H1 (cell line): ENCODE measurements around the gene SMS. TPM values are rescaled to one million over a fixed set of nuclear protein-coding genes. Genes with fewer than 3 reads are reported as not detected.

Experiments
- CTCF ChIA-PET: fragments of 300-600 bp; sonication (Branson Sonifier 250); formaldehyde crosslinking; loops from one replicate; lab custom pipeline; 2021; ENCODE audit not compliant: partially characterized antibody; lab: Charles Lee
- POLR2A ChIA-PET: fragments of 300-600 bp; sonication (Branson Sonifier 250); formaldehyde crosslinking; loops from one replicate; lab custom pipeline; 2021; ENCODE audit warnings: inconsistent platforms; ENCODE audit not compliant: partially characterized antibody; lab: Charles Lee
- DNase-seq, 2 experiments: peaks; one replicate each; pipeline versions ENCODE4 v3.0.0 to v3.0.0-alpha.2; 2010 to 2022; ENCODE audit warnings: low spot score in 2 of 2, low read depth in 1 of 2, mixed read lengths in 1 of 2
- FAIRE-seq: peaks from 2 replicates; lab custom pipeline; 2011; peaks lifted over from hg19 to GRCh38; lab: Jason Lieb, UNC
- H2AFZ ChIP-seq: 2 replicates; pipeline ENCODE4 v1.8.1; 2012; ENCODE audit warnings: low read length, inconsistent platforms
- H2AK5ac ChIP-seq: 2 replicates; pipeline ENCODE4 v1.6.1; 2013; ENCODE audit warnings: low read depth, low read length
- H2BK120ac ChIP-seq: replicated peaks from 2 replicates; pipeline ENCODE3; 2013; ENCODE audit warnings: low read depth, low read length, inconsistent platforms
- H2BK12ac ChIP-seq: 2 replicates; pipeline ENCODE4 v1.6.1; 2013; ENCODE audit warnings: low read depth, low read length
- H2BK15ac ChIP-seq: 2 replicates; pipeline ENCODE4 v1.6.1; 2013; ENCODE audit warnings: low read length
- H2BK20ac ChIP-seq: 2 replicates; pipeline ENCODE4 v1.6.1; 2013; ENCODE audit warnings: low read length
- H2BK5ac ChIP-seq: 2 replicates; pipeline ENCODE4 v1.6.1; 2013; ENCODE audit warnings: low read depth, low read length
- H3K14ac ChIP-seq: 2 replicates; pipeline ENCODE4 v1.6.1; 2013; ENCODE audit warnings: inconsistent platforms; ENCODE audit not compliant: insufficient read length
- H3K18ac ChIP-seq: 2 replicates; pipeline ENCODE4 v1.6.1; 2013; ENCODE audit warnings: low read length; ENCODE audit errors: extremely low read depth
- H3K23ac ChIP-seq: 2 replicates; pipeline ENCODE4 v1.6.1; 2013; ENCODE audit warnings: inconsistent platforms; ENCODE audit not compliant: insufficient read length
- H3K23me2 ChIP-seq: 2 replicates; pipeline ENCODE4 v1.6.1; 2013; ENCODE audit warnings: low read depth, low read length
- H3K27ac ChIP-seq: 2 replicates; pipeline ENCODE4 v1.6.1; 2011; ENCODE audit warnings: low read depth, low read length, inconsistent platforms
- H3K27me3 ChIP-seq, 4 experiments: replicated peaks in 1 of 4; 1 replicate in 1 of 4; 2 replicates in 3 of 4; pipeline versions ENCODE4 v1.6.1 to v1.8.1; 2011 to 2013; ENCODE audit warnings: low read length in 3 of 4, mild to moderate bottlenecking in 3 of 4, inconsistent platforms in 2 of 4, mixed read lengths in 2 of 4, moderate library complexity in 1 of 4; ENCODE audit not compliant: control insufficient read depth in 3 of 4, insufficient read depth in 3 of 4; ENCODE audit errors: extremely low read depth in 1 of 4
- H3K36me3 ChIP-seq, 4 experiments: 2 replicates each; pipeline versions ENCODE4 v1.6.1 to v1.8.1; 2011 to 2013; ENCODE audit warnings: mild to moderate bottlenecking in 4 of 4, low read length in 3 of 4, moderate library complexity in 2 of 4, control low read depth in 1 of 4, inconsistent platforms in 1 of 4; ENCODE audit not compliant: insufficient read depth in 4 of 4, control insufficient read depth in 2 of 4
- H3K4ac ChIP-seq: replicated peaks from 2 replicates; pipeline ENCODE3; 2013; ENCODE audit warnings: low read length, low read depth, mixed read lengths, inconsistent platforms; ENCODE audit not compliant: insufficient read length
- H3K4me1 ChIP-seq, 4 experiments: replicated peaks in 1 of 4; 1 replicate in 1 of 4; 2 replicates in 3 of 4; pipeline versions ENCODE4 v1.6.1 to v1.8.1; 2011 to 2013; ENCODE audit warnings: low read length in 3 of 4, inconsistent platforms in 2 of 4, mixed read lengths in 1 of 4; ENCODE audit not compliant: insufficient read depth in 4 of 4, control insufficient read depth in 3 of 4
- H3K4me2 ChIP-seq, 2 experiments: 2 replicates each; pipeline versions ENCODE4 v1.6.1 to v1.8.1; 2011 to 2013; ENCODE audit warnings: low read depth in 2 of 2, low read length in 2 of 2, control low read depth in 1 of 2, inconsistent platforms in 1 of 2, mild to moderate bottlenecking in 1 of 2; ENCODE audit not compliant: insufficient read depth in 1 of 2
- H3K4me3 ChIP-seq, 4 experiments: fragments of 200-600, 300-600 bp in 1 of 4; sonication (generic), shearing (Covaris generic), sonication (Bioruptor Twin) in 1 of 4; 2 replicates each; pipeline versions ENCODE4 v1.5.1 to v1.8.1; 2011 to 2016; ENCODE audit warnings: low read length in 4 of 4, low read depth in 3 of 4, control low read depth in 2 of 4, inconsistent platforms in 2 of 4, mild to moderate bottlenecking in 2 of 4, mixed read lengths in 1 of 4, moderate library complexity in 1 of 4; ENCODE audit not compliant: insufficient read depth in 2 of 4; ENCODE audit errors: extremely low read depth in 1 of 4
- H3K56ac ChIP-seq: replicated peaks from 2 replicates; pipeline ENCODE3; 2013; ENCODE audit warnings: low read depth, mild to moderate bottlenecking, mixed read lengths, low read length, inconsistent platforms; ENCODE audit not compliant: insufficient read length
- H3K79me1 ChIP-seq: 2 replicates; pipeline ENCODE4 v1.6.1; 2013; ENCODE audit warnings: low read depth, low read length, control low read depth
- H3K79me2 ChIP-seq, 2 experiments: 2 replicates each; pipeline versions ENCODE4 v1.6.1 to v1.8.1; 2012 to 2013; ENCODE audit warnings: low read length in 2 of 2, mild to moderate bottlenecking in 2 of 2, inconsistent platforms in 1 of 2; ENCODE audit not compliant: insufficient read depth in 2 of 2, control insufficient read depth in 1 of 2
- H3K9ac ChIP-seq, 4 experiments: replicated peaks in 1 of 4; 1 replicate in 1 of 4; 2 replicates in 3 of 4; pipeline versions ENCODE4 v1.6.1 to v1.8.1; 2011 to 2013; ENCODE audit warnings: low read depth in 3 of 4, low read length in 3 of 4, control low read depth in 2 of 4, mild to moderate bottlenecking in 2 of 4, moderate library complexity in 2 of 4, inconsistent platforms in 1 of 4; ENCODE audit errors: extremely low read depth in 1 of 4
- H3K9me3 ChIP-seq, 2 experiments: 2 replicates each; pipeline versions ENCODE4 v1.6.1 to v1.8.1; 2012 to 2013; ENCODE audit warnings: mild to moderate bottlenecking in 2 of 2, moderate library complexity in 2 of 2, control low read depth in 1 of 2, inconsistent platforms in 1 of 2, low read depth in 1 of 2, low read length in 1 of 2, mixed read lengths in 1 of 2; ENCODE audit not compliant: insufficient read depth in 2 of 2
- H4K20me1 ChIP-seq, 2 experiments: replicated peaks in 1 of 2; 2 replicates each; pipeline versions ENCODE3 to v1.8.1; 2011 to 2013; ENCODE audit warnings: inconsistent platforms in 2 of 2, low read length in 2 of 2, mild to moderate bottlenecking in 1 of 2; ENCODE audit not compliant: insufficient read depth in 2 of 2, control insufficient read depth in 1 of 2
- H4K5ac ChIP-seq: 2 replicates; pipeline ENCODE4 v1.6.1; 2013; ENCODE audit warnings: low read length, low read depth, mixed read lengths, inconsistent platforms; ENCODE audit not compliant: insufficient read length
- H4K8ac ChIP-seq: 2 replicates; pipeline ENCODE4 v1.8.0; 2013; ENCODE audit warnings: mild to moderate bottlenecking, moderate library complexity, low read length, inconsistent platforms; ENCODE audit not compliant: insufficient read depth; ENCODE audit errors: extremely low read depth
- H4K91ac ChIP-seq: replicated peaks from 2 replicates; pipeline ENCODE3; 2013; ENCODE audit warnings: low read length, mixed read lengths, inconsistent platforms; ENCODE audit not compliant: insufficient read length
- GTF2F1 ChIP-seq: IDR thresholded peaks from 2 replicates; pipeline ENCODE4 v1.6.1; 2012; ENCODE audit warnings: low read depth, low read length, improper control_type of control experiment, borderline replicate concordance
- KDM5A ChIP-seq: fragments of 200-600 bp; IDR thresholded peaks from 2 replicates; pipeline ENCODE4 v1.7.1; 2012; ENCODE audit warnings: mild to moderate bottlenecking, low read length, inconsistent platforms, mixed read lengths
- MAFK ChIP-seq: IDR thresholded peaks from 2 replicates; pipeline ENCODE4 v1.6.1; 2012; ENCODE audit warnings: low read depth, mild to moderate bottlenecking, improper control_type of control experiment, low read length
- TAF1 ChIP-seq: IDR thresholded peaks from 2 replicates; pipeline ENCODE4 v1.6.1; 2011; ENCODE audit warnings: mild to moderate bottlenecking, low read depth, low read length
- WGBS, 2 experiments: shearing (Covaris generic) in 1 of 2; methylation state at CpG; one replicate each; pipeline versions ENCODE4 v1.1.6 to v1.1.7; 2013 to 2015; ENCODE audit warnings: low lambda C conversion rate in 2 of 2, mixed read lengths in 2 of 2, inconsistent platforms in 1 of 2, low coverage in 1 of 2, missing lambda C conversion rate in 1 of 2; ENCODE audit not compliant: insufficient replicate concordance in 2 of 2, insufficient coverage in 1 of 2, insufficient read length in 1 of 2; ENCODE audit errors: extremely low coverage in 1 of 2, missing lambda C conversion rate in 1 of 2; 5-methylcytosine and 5-hydroxymethylcytosine counted together
- polyA plus RNA-seq, 7 experiments: library from polyadenylated mRNA; depleted of rRNA in 3 of 7; stranded (reverse) in 5 of 7; unstranded in 2 of 7; fragments of >200 nt in 5 of 7; fragments of 200-250 nt in 2 of 7; gene quantifications; 1 replicate in 5 of 7; 2 replicates in 1 of 7; 4 replicates in 1 of 7; pipeline versions ENCODE4 v1.2.1 to v1.2.3, GENCODE V29; 2011 to 2013; ENCODE audit warnings: missing spikeins in 2 of 7, mixed read lengths in 2 of 7
- total RNA-seq: library from RNA; stranded (reverse); fragmentation: NEBNext Ultra II Directional; extraction: Animal tissue kit (Norgen Biotek cat#: 25700); gene quantifications from 2 replicates; pipeline ENCODE4 v1.2.1, GENCODE V29; 2021

SMS gene
- total and polyA plus RNA-seq, 2 of the 8 experiments (the other 6 are each of a cell fraction or from before 2014, with no cell fraction given): 66.3 to 256 TPM

GRCh38 chrX:21949689-21950088 is 9.2 kb downstream of the SMS start:
- H4K5ac ChIP-seq: no peak overlapping the region
- H3K14ac ChIP-seq: no peak overlapping the region
- H3K4ac ChIP-seq: no peak overlapping the region
- H2BK5ac ChIP-seq: no peak overlapping the region
- H2BK120ac ChIP-seq: no peak overlapping the region
- peaks cover 0 to 9% (median 9%) of the 10 kb centered on the region in 4 experiments; a peak in 6 of 7 replicates for H3K4me1 ChIP-seq
- H3K56ac ChIP-seq: no peak overlapping the region
- H3K9ac ChIP-seq: no peak overlapping the region
- H3K27me3 ChIP-seq: no peaks in the 10 kb centered on the region
- H3K79me2 ChIP-seq: peaks cover 22 to 99% of the 10 kb centered on the region in 2 experiments
- TF ChIP-seq KDM5A (no peak), GTF2F1 (no peak), TAF1 (no peak), MAFK (peak; percentile 73; the same call in 1 of the 2 replicates)
- H3K9me3 ChIP-seq: no peaks in the 10 kb centered on the region
- peaks cover 5 to 13% of the 10 kb centered on the region in 2 experiments for H4K20me1 ChIP-seq
- H4K91ac ChIP-seq: no peak overlapping the region
- no peak overlapping the region for H4K8ac ChIP-seq
- no peaks in the 10 kb centered on the region for H3K23me2 ChIP-seq
- no peak for FAIRE-seq
- no peak overlapping the region for H3K23ac ChIP-seq
- no peak overlapping the region for H2BK12ac ChIP-seq
- no peaks in the 10 kb centered on the region; a peak in 1 of 8 replicates for H3K36me3 ChIP-seq
- no peak overlapping the region for H3K27ac ChIP-seq
- WGBS, 2 experiments: 93% methylated on average over 5 of the region's 5 CpGs; no CpG with 5 or more reads in 1 of the 2 experiments
- no peak for DNase-seq
- H3K4me2 ChIP-seq: no peak overlapping the region
- ChIA-PET POLR2A (no interaction called here), CTCF (no interaction called here)
- H2BK20ac ChIP-seq: no peak overlapping the region
- H3K18ac ChIP-seq: no peak overlapping the region
- no peak overlapping the region for H2AK5ac ChIP-seq
- H2AFZ ChIP-seq: no peak overlapping the region
- H2BK15ac ChIP-seq: no peak overlapping the region
- no peaks in the 10 kb centered on the region for H3K79me1 ChIP-seq
- H3K4me3 ChIP-seq: no peak overlapping the region
